ENCODE data around the gene UNC45A.
A peak's percentile ranks its signal among the peaks of the same experiment; 100 is the strongest.

UNC45A gene

DNA sequence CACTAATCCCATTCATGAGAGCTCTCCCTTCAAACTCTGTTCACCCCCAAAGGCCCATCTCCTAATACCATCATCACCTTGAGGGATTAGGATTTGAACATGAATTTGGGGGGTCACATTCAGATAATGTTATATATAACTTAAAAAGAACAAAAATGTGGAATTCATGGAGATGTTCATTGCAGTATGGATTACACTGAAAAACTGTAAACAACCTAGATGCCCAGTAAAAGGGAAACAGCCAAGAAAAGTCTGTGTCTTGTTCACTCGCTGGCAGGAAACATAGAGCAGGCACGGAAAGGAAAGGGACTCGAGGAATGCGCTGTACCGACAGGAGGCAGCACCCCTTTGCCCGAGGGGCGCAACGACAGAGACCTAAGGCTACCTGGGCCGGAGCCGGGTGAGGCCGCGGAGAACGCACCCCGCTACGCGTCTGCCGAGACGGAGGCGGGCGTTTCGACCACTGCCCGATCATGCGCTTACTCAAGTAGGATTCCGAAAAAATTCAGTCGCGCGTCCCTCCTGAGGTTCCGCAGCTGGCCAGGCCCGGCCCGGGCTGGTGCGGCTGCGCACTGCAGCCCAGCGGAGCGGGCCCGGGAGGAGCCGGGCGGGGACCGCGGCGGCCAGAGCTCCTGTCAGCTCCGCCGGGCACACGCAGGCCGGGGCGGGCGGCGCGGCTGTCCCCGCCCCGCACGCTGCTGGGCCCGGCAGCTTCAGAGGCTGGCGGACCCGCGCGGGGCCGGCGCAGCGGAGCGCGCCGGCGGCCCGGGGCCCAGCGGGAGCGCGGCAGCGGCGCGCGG, 32.8 kb upstream of the UNC45A start:
- DNase-seq: peak; percentile 85
- Histone ChIP-seq H2BK15ac (ENCODE audit: low read depth, poor library complexity, severe bottlenecking) (no peak overlapping the region), H3K14ac (ENCODE audit: low read length in 2 of 2) (peak overlapping the region in 1 of 2 experiments; percentile 84), H3K4ac (ENCODE audit: low read depth in 1 of 2, low read length in 2 of 2) (peak overlapping the region; percentile 72 to 88), H2BK5ac (ENCODE audit: low read depth, low read length, poor library complexity, severe bottlenecking) (no peak overlapping the region), H3K9me3 (ENCODE audit: control insufficient read depth, low read length) (no peaks in the 10 kb centered on the region), H2BK12ac (ENCODE audit: low read length in 2 of 2) (peak overlapping the region in 1 of 2 experiments; percentile 48), H3K9ac (ENCODE audit: low read length) (peak overlapping the region; percentile 92), H4K8ac (ENCODE audit: low read length) (peak overlapping the region; percentile 97), H3K4me2 (ENCODE audit: low read length, poor library complexity, severe bottlenecking) (peak overlapping the region; percentile 74), H2AK5ac (ENCODE audit: low read length, severe bottlenecking) (no peak overlapping the region), H4K91ac (ENCODE audit: low read length) (peak overlapping the region; percentile 55), H2BK120ac (ENCODE audit: low read depth, low read length) (peak overlapping the region; percentile 83), H3K23ac (ENCODE audit: low read length in 2 of 2) (peak overlapping the region in 1 of 2 experiments; percentile 68), H3K4me3 (ENCODE audit: insufficient read depth in 1 of 2, low read depth in 1 of 2, low read length in 2 of 2) (peak overlapping the region; percentile 79 to 85), H3K79me1 (replicated peaks; ENCODE audit: low read length, poor library complexity, severe bottlenecking) (peaks cover 7% of the 10 kb centered on the region), H3K36me3 (ENCODE audit: control insufficient read depth in 1 of 2, insufficient read depth in 2 of 2, low read depth in 1 of 2, low read length in 2 of 2) (peaks cover 25% of the 10 kb centered on the region in 2 experiments), H3K27me3 (ENCODE audit: control insufficient read depth in 1 of 2, insufficient read depth in 1 of 2, low read length in 2 of 2) (no peaks in the 10 kb centered on the region), H2AFZ (ENCODE audit: low read depth, low read length) (peak overlapping the region; percentile 96), H3K27ac (ENCODE audit: low read length, poor library complexity, severe bottlenecking) (peak overlapping the region; percentile 81), H3K18ac (ENCODE audit: low read depth in 1 of 2, low read length in 2 of 2) (peak overlapping the region; percentile 78 to 80), H3K4me1 (ENCODE audit: control insufficient read depth, insufficient read depth, low read depth, low read length) (peaks cover 9% of the 10 kb centered on the region)
- WGBS: under 1% methylated on average over 27 of the region's 71 CpGs

DNA sequence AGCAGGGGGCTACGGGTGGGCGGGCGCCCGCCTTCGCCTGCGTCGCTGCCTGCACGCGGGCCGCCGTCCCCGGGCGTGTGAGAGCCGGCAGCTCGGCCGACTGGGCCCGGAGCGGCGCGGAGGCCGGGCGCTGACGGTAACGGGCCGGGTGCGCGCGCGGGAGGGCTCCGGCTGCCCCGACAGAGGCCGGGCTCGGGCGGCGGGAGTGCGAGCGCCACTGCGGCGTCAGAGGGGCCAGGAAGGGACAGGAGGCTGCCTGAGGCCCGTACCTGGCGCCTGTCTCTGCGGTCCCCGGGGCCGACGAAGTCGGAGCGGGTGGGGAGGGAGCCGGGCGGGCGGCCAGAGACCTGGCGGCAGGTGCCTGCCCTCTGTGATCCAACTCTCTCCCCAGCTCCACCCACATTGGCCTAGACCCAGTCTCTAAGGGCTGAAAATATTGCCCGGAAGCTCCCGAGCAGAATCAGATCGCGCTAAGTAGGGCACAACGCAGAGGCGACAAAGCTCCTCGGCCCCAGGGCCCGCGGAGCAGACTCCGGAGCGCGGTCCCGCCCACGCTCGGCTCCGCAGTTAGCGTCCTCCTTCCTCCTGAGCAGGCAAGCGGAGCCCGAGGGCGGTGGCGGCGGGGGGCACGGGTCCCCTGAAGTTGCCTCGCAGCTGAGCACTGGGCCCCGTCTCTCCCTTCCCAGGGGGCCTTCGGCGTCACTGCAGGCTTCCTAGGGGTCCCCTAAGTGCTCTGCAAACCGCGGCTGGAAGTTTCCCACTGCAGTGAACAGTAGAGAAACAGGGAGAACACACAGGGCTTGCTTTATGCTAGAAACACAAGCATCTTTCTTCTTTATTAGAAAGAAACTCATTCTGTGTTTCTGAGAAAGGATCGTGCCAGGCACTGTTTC, 32.0 kb upstream of the UNC45A start, which contains the start of gene MAN2A2:
MAN2A2 (plus strand) TSS at position 463 of the 893 bp plus-strand sequence. CDS start 906 bp downstream, outside the sequence.
- H3K4me2 ChIP-seq (ENCODE audit: low read length, poor library complexity, severe bottlenecking): peak within 1 kb of the TSS; percentile 74

DNA sequence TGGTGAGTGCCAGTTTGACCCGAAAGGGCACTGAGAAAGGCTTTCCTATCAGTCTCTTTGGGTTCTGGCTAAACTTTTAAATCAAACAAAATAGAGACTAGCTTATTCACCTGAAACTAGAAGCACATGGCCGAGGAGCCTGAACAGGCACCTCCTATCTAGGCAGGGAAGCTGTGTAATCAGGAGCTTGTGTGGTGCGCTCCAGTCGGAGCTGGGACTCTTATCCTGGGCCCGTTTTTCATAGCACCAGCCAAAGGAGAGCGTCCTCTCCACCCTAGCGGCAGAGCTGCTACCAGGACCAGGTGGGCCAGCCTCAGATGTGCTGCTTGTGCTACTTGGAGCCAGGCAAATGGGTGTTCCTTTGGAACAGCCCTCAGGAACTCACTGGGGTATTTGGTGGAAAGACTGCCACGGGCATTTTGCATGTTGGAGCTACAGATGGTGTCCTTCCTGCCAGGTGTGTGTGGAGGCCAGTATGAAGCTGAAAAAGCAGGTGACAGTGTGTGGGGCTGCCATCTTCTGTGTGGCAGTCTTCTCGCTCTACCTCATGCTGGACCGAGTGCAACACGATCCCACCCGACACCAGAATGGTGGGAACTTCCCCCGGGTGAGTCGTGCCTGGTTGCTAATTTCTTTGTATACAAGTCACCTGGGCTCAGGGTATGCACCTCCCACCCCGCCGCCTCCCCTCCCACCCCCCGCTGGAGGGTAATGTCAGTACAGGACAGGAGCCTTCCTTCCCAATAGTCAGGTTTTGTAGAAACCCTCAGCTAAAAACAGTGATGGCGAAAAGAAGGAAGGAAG, 31.1 kb upstream of the UNC45A start:
- Histone ChIP-seq H3K9me3 (ENCODE audit: control insufficient read depth, low read length) (no peaks in the 10 kb centered on the region), H2AFZ (ENCODE audit: low read depth, low read length) (no peak overlapping the region), H2AK5ac (ENCODE audit: low read length, severe bottlenecking) (no peak overlapping the region), H2BK5ac (ENCODE audit: low read depth, low read length, poor library complexity, severe bottlenecking) (no peak overlapping the region), H2BK15ac (ENCODE audit: low read depth, poor library complexity, severe bottlenecking) (no peak overlapping the region), H3K4me1 (ENCODE audit: control insufficient read depth, insufficient read depth, low read depth, low read length) (peaks cover 9% of the 10 kb centered on the region), H3K4me2 (ENCODE audit: low read length, poor library complexity, severe bottlenecking) (peak overlapping the region; percentile 74), H3K27me3 (ENCODE audit: control insufficient read depth in 1 of 2, insufficient read depth in 1 of 2, low read length in 2 of 2) (no peaks in the 10 kb centered on the region), H3K14ac (ENCODE audit: low read length in 2 of 2) (no peak overlapping the region), H3K36me3 (ENCODE audit: control insufficient read depth in 1 of 2, insufficient read depth in 2 of 2, low read depth in 1 of 2, low read length in 2 of 2) (peaks cover 25 to 31% of the 10 kb centered on the region in 2 experiments), H3K79me1 (replicated peaks; ENCODE audit: low read length, poor library complexity, severe bottlenecking) (peaks cover 7% of the 10 kb centered on the region), H3K27ac (ENCODE audit: low read length, poor library complexity, severe bottlenecking) (no peak overlapping the region), H3K18ac (ENCODE audit: low read depth in 1 of 2, low read length in 2 of 2) (no peak overlapping the region), H4K8ac (ENCODE audit: low read length) (no peak overlapping the region), H3K4me3 (ENCODE audit: insufficient read depth in 1 of 2, low read depth in 1 of 2, low read length in 2 of 2) (peak overlapping the region in 1 of 2 experiments; percentile 86), H2BK120ac (ENCODE audit: low read depth, low read length) (no peak overlapping the region), H3K4ac (ENCODE audit: low read depth in 1 of 2, low read length in 2 of 2) (no peak overlapping the region), H2BK12ac (ENCODE audit: low read length in 2 of 2) (no peak overlapping the region), H3K9ac (ENCODE audit: low read length) (peak overlapping the region; percentile 82), H4K91ac (ENCODE audit: low read length) (no peak overlapping the region), H3K23ac (ENCODE audit: low read length in 2 of 2) (no peak overlapping the region)
- 53% methylated on average over 15 of the region's 18 CpGs for WGBS
- DNase-seq: peak; percentile 24

More for the DNA sequence above, 32.0 kb upstream of the UNC45A start, which contains the start of gene MAN2A2:
- Histone ChIP-seq H3K79me1 (replicated peaks; ENCODE audit: low read length, poor library complexity, severe bottlenecking) (peaks cover 7% of the 10 kb centered on the region), H4K91ac (ENCODE audit: low read length) (peak within 1 kb of the TSS; percentile 55), H3K9me3 (ENCODE audit: control insufficient read depth, low read length) (no peaks in the 10 kb centered on the region), H4K8ac (ENCODE audit: low read length) (peak within 1 kb of the TSS; percentile 97), H3K9ac (ENCODE audit: low read length) (peak within 1 kb of the TSS; percentile 92), H2AFZ (ENCODE audit: low read depth, low read length) (peak within 1 kb of the TSS; percentile 96), H3K23ac (ENCODE audit: low read length in 2 of 2) (peak within 1 kb of the TSS; percentile 51 to 68), H3K27ac (ENCODE audit: low read length, poor library complexity, severe bottlenecking) (peak within 1 kb of the TSS; percentile 81), H3K4me3 (ENCODE audit: insufficient read depth in 1 of 2, low read depth in 1 of 2, low read length in 2 of 2) (peak within 1 kb of the TSS; percentile 79 to 86), H2BK5ac (ENCODE audit: low read depth, low read length, poor library complexity, severe bottlenecking) (no peak within 1 kb of the TSS), H2BK15ac (ENCODE audit: low read depth, poor library complexity, severe bottlenecking) (peak within 1 kb of the TSS; percentile 12), H3K18ac (ENCODE audit: low read depth in 1 of 2, low read length in 2 of 2) (peak within 1 kb of the TSS; percentile 78 to 80), H3K27me3 (ENCODE audit: control insufficient read depth in 1 of 2, insufficient read depth in 1 of 2, low read length in 2 of 2) (no peaks in the 10 kb centered on the region), H3K4me1 (ENCODE audit: control insufficient read depth, insufficient read depth, low read depth, low read length) (peaks cover 9% of the 10 kb centered on the region), H2BK12ac (ENCODE audit: low read length in 2 of 2) (peak within 1 kb of the TSS in 1 of 2 experiments; percentile 48), H3K36me3 (ENCODE audit: control insufficient read depth in 1 of 2, insufficient read depth in 2 of 2, low read depth in 1 of 2, low read length in 2 of 2) (peaks cover 25 to 29% of the 10 kb centered on the region in 2 experiments), H3K4ac (ENCODE audit: low read depth in 1 of 2, low read length in 2 of 2) (peak within 1 kb of the TSS; percentile 72 to 88), H2AK5ac (ENCODE audit: low read length, severe bottlenecking) (no peak within 1 kb of the TSS), H3K14ac (ENCODE audit: low read length in 2 of 2) (peak within 1 kb of the TSS in 1 of 2 experiments; percentile 84), H2BK120ac (ENCODE audit: low read depth, low read length) (peak within 1 kb of the TSS; percentile 83)
- whole genome bisulfite sequencing: 1% methylated on average over 39 of the region's 81 CpGs
- peak; percentile 62 for DNase-seq
